ENCODE measurements around the gene MFSD6. TPM values are rescaled to one million over a fixed set of nuclear protein-coding genes. Genes with fewer than 3 reads are reported as not detected.
A peak's percentile ranks its signal among the peaks of the same experiment; 100 is the strongest.

Gene MFSD6
- total RNA-seq, 4 donors from 2014 or later = 81.2 to 157 (median 133) TPM

GRCh38 chr2:190415794-190416775, 7.9 kb downstream of the MFSD6 start:
- Histone ChIP-seq H3K27ac (peak overlapping the region in 2 of 4 donors; percentile 73 to 76), H3K9me3 (no peaks in the 10 kb centered on the region), H3K4me3 (no peak overlapping the region), H3K36me3 (peaks cover 0 to 5% (median 0%) of the 10 kb centered on the region in 3 donors), H3K27me3 (no peaks in the 10 kb centered on the region), H3K4me1 (peaks cover 24 to 89% (median 35%) of the 10 kb centered on the region in 3 donors)
- WGBS, 2 donors = 38 to 50% methylated on average over 2 of the region's 2 CpGs
- intact Hi-C loops (cut with DNase I) = no loop called here
- no peak for DNase-seq
- TF ChIP-seq CTCF (IDR thresholded peaks at IDR 0.05) = no peak
- no peak for TF ChIP-seq POLR2A (IDR thresholded peaks at IDR 0.05)

- WGBS, 2 donors = 88 to 91% methylated on average over 9 of the region's 9 CpGs
- no peaks in the 10 kb centered on the region for H3K9me3 ChIP-seq
- TF ChIP-seq CTCF (IDR thresholded peaks at IDR 0.05) (no peak), POLR2A (IDR thresholded peaks at IDR 0.05) (no peak)
- H3K27ac ChIP-seq = peak overlapping the region in 2 of 4 donors; percentile 73 to 76
- H3K36me3 ChIP-seq = peaks cover 0 to 5% (median 0%) of the 10 kb centered on the region in 3 donors
- peaks cover 24 to 77% (median 35%) of the 10 kb centered on the region in 3 donors for H3K4me1 ChIP-seq
- H3K4me3 ChIP-seq = no peak overlapping the region
- intact Hi-C loops (cut with DNase I) = no loop called here
- DNase-seq = no peak
- H3K27me3 ChIP-seq = no peaks in the 10 kb centered on the region
Observed at GRCh38 chr2:190417045-190417842, 9.1 kb downstream of the MFSD6 start.

DNA sequence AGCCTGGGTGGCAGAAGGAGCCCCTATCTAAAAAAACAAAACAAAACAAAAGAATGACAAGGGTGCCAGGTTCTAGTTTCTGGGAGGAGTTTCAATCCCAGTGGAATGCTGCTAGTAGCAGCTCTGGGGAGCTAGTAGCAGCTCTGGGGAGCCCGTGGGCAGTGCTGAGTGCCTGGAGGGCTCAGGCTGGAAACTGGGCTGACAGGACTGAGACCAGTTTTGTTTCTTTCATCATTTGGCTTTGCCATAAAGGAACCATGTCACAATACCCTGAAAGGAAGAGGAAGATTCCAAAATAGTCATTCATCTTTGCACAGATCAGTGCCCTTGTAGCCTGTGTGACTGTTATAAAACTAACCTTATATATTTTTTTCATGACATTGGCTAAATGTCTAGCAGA, 10.6 kb downstream of the MFSD6 start:
- Histone ChIP-seq H3K4me3 (no peak overlapping the region), H3K36me3 (peaks cover 0 to 5% (median 0%) of the 10 kb centered on the region in 3 donors), H3K27ac (peak overlapping the region; percentile 5 to 49 (median 26)), H3K9me3 (no peaks in the 10 kb centered on the region), H3K4me1 (peaks cover 13 to 62% (median 27%) of the 10 kb centered on the region in 3 donors), H3K27me3 (no peaks in the 10 kb centered on the region)
- 50 to 57% methylated on average over 1 of the region's 1 CpG for WGBS, 2 donors
- intact Hi-C loops (cut with DNase I) = no loop called here
- TF ChIP-seq CTCF (IDR thresholded peaks at IDR 0.05) (no peak), POLR2A (IDR thresholded peaks at IDR 0.05) (no peak)
- DNase-seq = no peak

DNA sequence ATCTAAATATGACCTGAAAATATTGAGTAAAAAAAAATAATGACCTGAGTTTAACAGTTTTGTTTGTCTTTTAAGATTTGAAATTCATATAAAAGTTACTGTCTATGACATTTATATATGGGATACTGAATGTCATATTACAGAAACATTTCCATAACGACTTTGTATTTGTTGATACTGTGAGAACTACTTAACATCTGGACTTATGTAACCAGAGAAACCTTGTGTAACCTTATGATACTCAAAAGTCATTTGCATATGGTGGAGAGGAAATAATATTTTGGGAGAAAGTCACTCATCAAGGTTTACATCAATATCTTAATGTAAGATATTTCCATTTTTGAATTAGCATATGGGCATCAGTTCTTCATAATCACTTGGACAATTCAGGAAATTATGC, 12.6 kb downstream of the MFSD6 start:
- 50 to 62% methylated on average over 1 of the region's 1 CpG for WGBS, 2 donors
- no peak overlapping the region for H3K4me3 ChIP-seq
- peaks cover 0 to 5% (median 0%) of the 10 kb centered on the region in 3 donors for H3K36me3 ChIP-seq
- H3K9me3 ChIP-seq = no peaks in the 10 kb centered on the region
- no peak for TF ChIP-seq CTCF (IDR thresholded peaks at IDR 0.05)
- TF ChIP-seq POLR2A (IDR thresholded peaks at IDR 0.05) = no peak
- H3K4me1 ChIP-seq = peaks cover 6 to 42% (median 18%) of the 10 kb centered on the region in 3 donors
- intact Hi-C loops (cut with DNase I) = no loop called here
- DNase-seq = no peak
- H3K27ac ChIP-seq = no peak overlapping the region
- no peaks in the 10 kb centered on the region for H3K27me3 ChIP-seq

All from esophagus squamous epithelium (tissue), 5 donors.